Activated CD8-positive, alpha-beta memory T cell treated with anti-CD3 and anti-CD28 coated beads for 1 hour (primary cell): Measurements from ENCODE around the gene ADGRD1.
"Not testable (repeated sequence)": the region's sequence is repeated elsewhere in the genome, so short reads cannot be mapped to it uniquely, and the experiment has no call there.

Experiments used
- DNase-seq, 2 donors: peaks; one replicate each; pipeline ENCODE4 v3.0.0-alpha.2; 2020; ENCODE audit warnings: low read depth in 1 of 2; ENCODE audit errors: extremely low read depth in 1 of 2

Gene ADGRD1

DNA sequence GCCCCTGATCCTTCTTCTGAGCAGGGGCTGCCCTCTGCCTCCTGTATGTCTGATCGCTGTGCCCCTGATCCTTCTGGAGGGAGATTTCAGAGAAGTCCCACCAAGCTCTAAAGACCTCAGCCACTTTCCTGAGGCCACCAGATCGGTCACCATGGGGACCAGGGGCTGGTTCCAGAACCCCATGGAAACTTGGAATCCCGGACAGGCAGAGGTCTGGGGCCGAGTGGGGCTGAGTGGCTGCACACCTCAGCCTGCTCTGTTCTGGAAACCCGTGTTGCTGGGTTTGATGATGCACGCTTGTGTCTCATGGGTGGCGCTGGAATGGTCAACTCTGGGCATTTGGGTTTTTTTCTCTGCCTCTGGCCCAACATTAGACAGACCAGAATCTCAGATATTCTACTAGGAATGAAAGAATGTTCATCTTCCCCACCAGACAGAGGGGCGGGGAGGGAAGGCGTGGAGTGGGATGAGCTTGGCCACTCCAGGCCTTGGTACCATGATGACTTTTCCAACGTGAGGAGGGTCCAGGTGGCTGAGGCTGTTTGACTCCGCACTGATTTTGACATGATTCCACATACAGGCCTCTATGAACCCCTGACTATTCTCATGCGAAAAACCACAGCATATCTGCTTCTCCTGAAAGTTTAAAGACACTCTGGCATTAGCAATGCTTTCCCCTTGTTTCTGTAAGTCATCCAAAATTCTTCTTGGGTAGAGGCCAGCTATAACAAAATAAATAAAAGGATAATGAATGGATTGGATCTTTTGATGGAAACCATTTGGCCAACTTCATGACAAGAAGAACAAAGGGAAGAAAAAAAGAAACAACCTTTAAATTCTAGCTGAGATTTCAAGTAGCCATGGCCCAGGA lies 114.5 kb downstream of the ADGRD1 start:
- DNase-seq: no peak

DNA sequence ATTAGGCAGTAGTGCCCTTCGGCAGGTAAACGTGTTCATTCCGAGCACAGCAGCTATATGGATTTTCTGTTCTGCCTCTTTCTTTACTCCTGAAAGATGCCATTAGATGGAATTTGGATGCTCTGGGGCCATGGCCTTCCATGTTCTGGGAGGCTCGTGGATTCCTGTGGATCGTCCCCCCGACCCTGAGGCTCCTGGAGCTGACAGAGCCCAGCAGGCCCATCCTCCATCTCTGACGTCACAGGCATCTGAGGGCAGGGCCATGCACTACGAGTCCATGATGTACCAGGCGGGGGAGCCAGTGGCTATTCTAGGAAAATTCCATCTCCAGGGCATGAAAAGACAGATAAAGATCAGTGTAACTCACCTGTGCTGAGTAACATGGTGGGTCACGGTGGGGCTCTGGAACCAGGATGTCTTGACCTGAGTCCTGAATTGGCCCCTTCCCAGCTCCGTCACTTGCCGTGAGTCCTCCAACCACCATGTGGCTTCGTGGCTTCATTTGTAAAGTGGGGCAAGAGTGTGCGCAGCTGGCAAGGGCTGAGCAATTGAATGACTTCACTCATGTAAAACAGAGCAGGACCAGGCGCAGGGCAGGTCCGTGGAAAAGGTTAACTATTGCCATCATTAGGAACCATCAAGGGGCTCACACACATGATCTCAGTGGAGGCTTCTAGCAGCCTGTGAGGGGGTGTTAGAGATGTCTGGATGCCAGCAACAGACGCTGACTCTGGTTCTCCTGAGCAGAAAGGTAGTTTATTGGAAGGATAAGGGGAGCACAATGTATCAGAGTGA lies 115.4 kb downstream of the ADGRD1 start:
- not testable (repeated sequence) for DNase-seq

DNA sequence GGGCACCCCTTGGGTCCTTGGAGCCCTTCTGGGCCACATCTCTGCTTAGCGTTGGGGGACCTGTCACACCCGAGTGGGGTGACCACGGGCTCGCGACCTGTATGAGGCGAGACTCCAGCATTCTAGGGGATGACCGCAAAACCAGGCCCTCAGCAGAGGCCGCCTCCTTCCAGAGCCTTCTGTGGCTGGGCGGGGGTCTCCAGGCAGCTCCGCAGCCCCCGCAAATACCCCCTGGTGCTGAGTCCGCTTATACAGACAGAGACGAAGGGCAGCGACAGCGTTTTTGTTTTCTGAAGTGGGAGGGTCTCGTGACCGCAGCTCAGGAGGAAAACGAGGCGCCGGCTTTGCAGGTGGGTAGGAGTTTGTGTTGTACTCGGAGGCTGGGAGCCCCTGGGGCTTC lies 116.4 kb downstream of the ADGRD1 start:
- not testable (repeated sequence) for DNase-seq

- DNase-seq: not testable (repeated sequence)
Measured at GRCh38 chr12:131070668-131071067, 117.0 kb downstream of the ADGRD1 start.

DNA sequence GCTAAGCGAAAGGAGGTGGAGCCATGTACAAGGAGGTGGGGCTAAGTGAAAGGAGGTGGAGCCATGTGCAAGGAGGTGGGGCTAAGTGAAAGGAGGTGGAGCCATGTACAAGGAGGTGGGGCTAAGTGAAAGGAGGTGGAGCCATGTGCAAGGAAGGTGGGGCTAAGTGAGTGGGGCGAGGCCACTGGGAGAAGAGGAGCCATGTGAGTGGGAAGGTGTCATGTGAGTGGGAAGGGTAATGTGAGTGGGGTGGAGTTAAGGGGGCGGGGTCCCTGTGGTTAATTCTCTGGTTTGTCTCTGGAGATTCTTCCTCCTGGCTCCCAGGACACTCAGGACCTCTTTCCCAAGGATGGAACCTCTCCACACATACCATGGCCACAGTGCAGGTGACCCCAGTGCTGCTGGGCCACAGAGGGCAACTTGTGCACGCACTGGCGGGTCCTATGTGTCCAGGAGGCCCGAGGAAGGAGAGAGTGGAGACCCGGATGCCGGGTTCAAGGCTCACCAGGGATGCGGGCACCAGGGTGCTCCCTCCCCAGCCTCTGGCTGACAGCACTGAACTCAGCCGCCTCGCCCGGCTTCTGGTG lies 117.6 kb downstream of the ADGRD1 start:
- not testable (repeated sequence) for DNase-seq

- not testable (repeated sequence) for DNase-seq
Measured at GRCh38 chr12:131071950-131072349, 118.2 kb downstream of the ADGRD1 start.

DNA sequence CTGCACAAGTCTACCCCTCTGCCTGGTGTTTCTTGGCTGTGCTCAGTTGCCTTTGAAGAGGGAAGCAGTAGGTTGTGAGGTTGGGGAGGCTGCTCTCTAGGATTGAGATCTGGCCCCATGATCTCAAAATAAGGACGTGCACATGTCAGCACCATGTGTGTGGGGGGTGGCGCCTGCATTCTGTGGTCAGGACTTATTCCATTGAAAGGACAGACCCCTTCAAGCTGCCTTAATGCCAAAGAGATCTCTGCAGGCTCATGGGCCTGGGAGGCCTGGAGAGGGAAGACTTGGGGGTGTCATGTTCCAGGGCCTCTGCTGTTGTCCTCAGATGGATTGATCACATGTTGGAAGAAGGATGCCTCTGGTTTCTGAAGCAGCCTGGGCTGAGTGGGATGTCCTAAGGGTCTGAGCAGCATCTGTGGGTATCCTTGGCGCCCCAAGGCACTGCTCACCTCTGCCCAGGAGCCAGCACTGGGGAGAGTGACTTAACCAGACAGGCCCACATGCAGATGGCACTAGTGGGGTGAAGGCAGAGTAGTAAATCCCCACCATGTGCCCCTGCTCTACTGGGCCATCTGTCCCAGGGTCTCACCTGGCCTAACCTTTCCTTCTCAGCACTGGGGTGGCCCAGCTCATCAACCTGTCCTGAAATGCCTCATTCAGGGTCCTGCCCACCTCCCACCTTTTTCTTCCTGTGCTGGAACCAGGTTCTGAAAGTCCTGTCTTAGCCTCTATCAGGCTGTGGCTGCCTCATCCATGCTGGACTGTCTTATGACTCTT lies 118.9 kb downstream of the ADGRD1 start:
- DNase-seq: no peak

DNA sequence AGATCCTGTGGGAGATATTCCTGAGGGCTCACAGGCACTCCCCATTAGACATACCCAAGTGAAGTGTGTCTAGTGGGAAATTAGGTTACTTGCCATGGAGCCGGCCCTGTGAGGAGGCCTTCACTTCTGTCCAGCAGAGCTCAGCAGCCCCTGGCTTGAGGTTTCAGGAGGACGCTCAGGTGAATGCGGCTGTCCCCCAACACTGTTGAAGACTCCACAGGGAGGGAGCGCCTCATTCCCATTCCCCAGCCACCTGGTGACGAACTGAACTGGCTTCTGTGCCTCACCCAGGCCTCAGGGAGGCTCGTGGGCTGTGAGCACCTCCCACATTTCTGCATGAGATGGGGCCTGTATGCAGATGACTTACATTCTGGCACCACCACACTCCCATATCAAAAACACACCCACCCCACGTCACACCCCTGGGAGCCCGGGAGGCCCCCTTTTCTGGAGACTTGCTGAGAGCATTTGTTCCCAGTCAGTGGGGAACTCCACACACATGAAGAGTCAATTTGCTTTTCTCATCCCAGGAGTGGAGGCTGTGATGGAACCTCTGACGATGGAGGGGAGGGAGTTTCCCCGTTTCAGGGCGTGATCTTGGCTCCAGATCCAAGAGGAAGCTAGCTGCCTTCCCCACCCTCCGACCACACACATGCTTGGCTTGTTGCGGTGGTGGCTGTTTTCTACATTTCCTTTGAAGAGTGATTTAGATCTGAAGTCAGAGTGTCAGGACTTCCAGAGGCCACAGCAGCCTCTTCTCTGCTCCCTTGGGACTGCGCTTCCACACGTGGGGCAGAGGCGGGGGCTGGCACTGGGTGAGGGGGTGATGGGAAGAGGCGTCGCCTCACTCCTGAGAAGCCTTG lies 120.7 kb downstream of the ADGRD1 start:
- DNase-seq: no peak

GRCh38 chr12:131075194-131075593 lies 121.5 kb downstream of the ADGRD1 start:
- no peak for DNase-seq

- DNase-seq: no peak
Measured at GRCh38 chr12:131075611-131076010, 121.9 kb downstream of the ADGRD1 start.

DNA sequence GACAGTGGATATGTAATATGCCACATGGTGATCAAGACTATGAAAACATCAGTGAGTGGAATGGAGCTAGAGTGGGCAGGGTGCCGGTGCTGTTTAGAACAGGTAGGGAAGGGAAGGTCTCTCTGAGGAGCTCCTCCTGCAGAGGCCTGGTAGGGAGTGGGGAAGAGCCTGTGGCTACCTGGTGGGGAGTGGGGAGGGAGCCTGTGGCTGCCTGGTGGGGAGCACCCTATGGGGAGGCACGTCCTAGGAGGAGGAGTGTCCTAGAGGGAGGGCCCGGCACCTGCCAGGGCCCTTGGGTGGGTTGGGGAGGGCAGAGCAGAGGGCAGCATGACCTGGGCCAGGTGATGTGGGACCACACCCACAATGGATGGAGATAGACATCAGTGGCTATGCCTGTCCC lies 122.6 kb downstream of the ADGRD1 start:
- DNase-seq: no peak

- no peak for DNase-seq
Measured at GRCh38 chr12:131076791-131077747, 123.4 kb downstream of the ADGRD1 start.

DNA sequence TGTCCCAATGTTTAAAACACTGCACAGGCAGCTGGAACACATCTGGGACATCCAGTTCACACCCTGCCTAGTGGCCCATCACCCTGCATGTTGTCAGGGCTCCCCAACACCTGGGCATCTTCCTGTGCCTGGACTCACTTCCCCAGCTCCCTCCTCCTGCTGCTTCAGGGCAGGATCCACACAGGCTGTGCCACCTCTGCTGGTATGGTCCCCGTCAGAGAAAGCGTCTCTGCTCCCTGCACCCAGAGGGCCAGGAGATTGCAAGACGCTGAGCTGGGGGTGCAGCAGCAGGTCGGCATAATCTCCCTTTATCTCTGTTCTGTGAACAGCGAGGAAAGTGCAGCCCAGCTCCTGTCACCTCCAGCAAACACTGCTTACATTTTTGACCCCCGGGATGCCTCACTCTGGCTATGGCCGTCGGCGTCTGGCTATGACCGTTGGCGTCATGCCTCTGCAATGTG lies 124.3 kb downstream of the ADGRD1 start:
- no peak for DNase-seq

GRCh38 chr12:131082290-131083194 lies 128.8 kb downstream of the ADGRD1 start:
- DNase-seq: no peak

DNA sequence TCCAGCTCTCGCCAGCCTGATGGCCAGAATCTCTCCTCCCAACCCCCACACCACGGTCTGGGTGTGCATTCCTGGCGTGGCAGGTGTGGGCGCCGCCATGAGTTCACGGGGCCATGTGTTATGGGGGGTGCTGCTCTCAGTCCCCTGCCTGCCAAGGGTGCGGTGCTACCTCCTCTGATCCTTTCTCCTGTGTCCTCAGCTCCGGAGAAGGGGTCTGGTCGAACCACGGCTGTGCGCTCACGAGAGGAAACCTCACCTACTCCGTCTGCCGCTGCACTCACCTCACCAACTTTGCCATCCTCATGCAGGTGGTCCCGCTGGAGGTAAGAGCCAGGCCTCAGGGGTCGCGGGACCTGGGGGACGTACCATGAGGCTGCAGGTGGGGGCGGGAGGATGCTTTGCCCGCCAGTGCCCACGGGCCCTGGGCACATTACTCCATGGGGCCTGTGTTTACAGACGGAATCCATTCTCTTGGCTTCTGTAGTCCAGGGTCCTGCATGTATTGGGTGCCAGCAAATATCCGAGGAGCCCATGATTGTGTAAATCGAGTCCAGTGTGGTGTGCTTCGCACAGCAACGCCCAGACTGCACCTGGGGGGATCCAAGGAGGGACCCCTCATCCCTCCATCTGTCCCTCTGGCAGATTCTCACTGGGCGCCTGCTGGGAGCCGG lies 130.8 kb downstream of the ADGRD1 start:
- no peak for DNase-seq

DNA sequence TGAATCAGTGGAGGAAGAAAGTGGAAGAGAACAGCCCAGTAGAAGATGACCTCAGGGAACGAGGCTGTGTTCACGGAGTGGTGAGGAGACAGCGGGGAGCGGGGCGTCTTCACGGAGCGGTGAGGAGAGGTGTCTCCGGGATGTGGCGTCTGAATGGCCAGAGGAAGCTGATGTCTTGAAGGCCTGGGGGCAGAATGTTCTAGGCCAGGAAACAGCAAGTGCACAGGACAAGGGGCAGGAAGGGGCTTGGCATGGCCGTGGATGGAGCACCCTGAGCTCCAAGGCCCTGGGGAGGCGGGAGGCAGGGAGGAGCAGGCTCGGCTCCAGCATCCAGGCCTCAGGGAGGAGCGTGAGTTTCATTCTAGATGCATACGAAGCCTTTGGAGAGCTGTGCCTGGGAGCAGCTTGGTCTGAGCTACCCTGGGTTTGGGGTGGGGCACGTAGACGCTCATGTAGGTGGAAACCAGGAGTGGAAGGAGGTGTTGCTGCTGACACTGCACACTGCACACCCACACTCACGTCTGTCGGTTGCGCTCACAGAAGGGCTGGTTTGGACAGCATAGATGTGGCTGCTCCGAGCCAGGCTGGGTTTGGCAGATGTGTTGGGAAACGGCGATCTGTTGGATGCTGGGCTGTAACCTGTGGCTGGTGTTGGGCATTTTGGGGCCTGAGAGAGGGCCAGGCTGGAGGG lies 131.6 kb downstream of the ADGRD1 start:
- no peak for DNase-seq
